ENCODE measurements around the gene TSPAN16. TPM values are rescaled to one million over a fixed set of nuclear protein-coding genes. Genes with fewer than 3 reads are reported as not detected.
A peak's percentile ranks its signal among the peaks of the same experiment; 100 is the strongest.

TSPAN16 gene
- total and polyA plus RNA-seq, 2 of the 13 experiments (the other 11 are each of a cell fraction or from before 2014, with no cell fraction given), result not detected

GRCh38 chr19:11356676-11357550 is 61.0 kb downstream of the TSPAN16 start:
- Histone ChIP-seq H3K9me3 (ENCODE audit: low read length) (no peaks in the 10 kb centered on the region), H3K27me3 (ENCODE audit: control insufficient read depth in 1 of 2, insufficient read depth in 2 of 2, low read length in 2 of 2) (no peaks in the 10 kb centered on the region), H3K27ac (ENCODE audit: extremely low read length, insufficient read depth, low read length) (no peak overlapping the region), H2AFZ (ENCODE audit: low read length) (no peak overlapping the region), H3K4me3 (replicated peaks in 1 of 3; ENCODE audit: insufficient read depth in 1 of 3, low read depth in 2 of 3, low read length in 3 of 3) (no peak overlapping the region), H3K4me1 (ENCODE audit: insufficient read depth, low read length) (peaks cover 10% of the 10 kb centered on the region), H4K20me1 (ENCODE audit: insufficient read depth, low read length) (no peaks in the 10 kb centered on the region), H3K36me3 (replicated peaks in 1 of 2; ENCODE audit: control insufficient read depth in 1 of 2, insufficient read depth in 2 of 2, low read length in 2 of 2) (no peaks in the 10 kb centered on the region), H3K4me2 (ENCODE audit: low read depth, low read length) (no peak overlapping the region), H3K9ac (ENCODE audit: insufficient read depth, low read depth, low read length) (no peak overlapping the region), H3K79me2 (ENCODE audit: insufficient read depth, low read length) (no peaks in the 10 kb centered on the region)
- in situ Hi-C loops (cut with HindIII; ENCODE audit: extremely low pct_ligation_motif_present, low pct_unique_long_range_greater_than_20kb), result no loop called here
- intact Hi-C loops (cut with micrococcal nuclease; ENCODE audit: unreplicated experiment), result no loop called here
- 92% methylated on average over 9 of the region's 11 CpGs for WGBS (ENCODE audit: low lambda C conversion rate)
- no peak for DNase-seq (ENCODE audit: low spot score)
- no peak for TF ChIP-seq ZBTB7B (CRISPR knock-in tag; IDR thresholded peaks at IDR 0.05)
- TF ChIP-seq ZNF629 (CRISPR knock-in tag; conservative IDR thresholded peaks at IDR 0.05), result peak; percentile 71
- no peak for TF ChIP-seq HNF4A (CRISPR knock-in tag; IDR thresholded peaks at IDR 0.05)
- no peak for TF ChIP-seq ZNF577 (CRISPR knock-in tag; IDR thresholded peaks at IDR 0.05; ENCODE audit: borderline replicate concordance, low read depth)
- TF ChIP-seq MTA1 (CRISPR knock-in tag; IDR thresholded peaks at IDR 0.05; ENCODE audit: borderline replicate concordance), result 0 out of 2 replicates have a peak, but pooled peaks have one; percentile 20
- 0 out of 2 replicates have a peak, but pooled peaks have one; percentile 29 for TF ChIP-seq HNRNPL (IDR thresholded peaks at IDR 0.05; ENCODE audit: low read depth, low read length)
- no peak for TF ChIP-seq U2AF2 (IDR thresholded peaks at IDR 0.05; ENCODE audit: low read depth, low read length)
- TF ChIP-seq ZNF891 (CRISPR knock-in tag; IDR thresholded peaks at IDR 0.05), result no peak
- no peak for TF ChIP-seq FOXO1 (CRISPR knock-in tag; IDR thresholded peaks at IDR 0.05)
- 0 out of 2 replicates have a peak, but pooled peaks have one; percentile 60 for TF ChIP-seq FOXO4 (CRISPR knock-in tag; conservative IDR thresholded peaks at IDR 0.05)
- no peak for TF ChIP-seq CBX2 (IDR thresholded peaks at IDR 0.05; ENCODE audit: low read depth, low read length)
- no peak for TF ChIP-seq CBX2 (CRISPR knock-in tag; IDR thresholded peaks at IDR 0.05; ENCODE audit: low read depth)
- no peak for TF ChIP-seq PCBP2 (optimal IDR thresholded peaks at IDR 0.05; ENCODE audit: low read depth, low read length, poor library complexity, severe bottlenecking)
- TF ChIP-seq NR3C1 (CRISPR knock-in tag; IDR thresholded peaks at IDR 0.05), result no peak
- no peak for TF ChIP-seq ZZZ3 (CRISPR knock-in tag; IDR thresholded peaks at IDR 0.05; ENCODE audit: borderline replicate concordance)
- no peak for TF ChIP-seq ZNF121 (CRISPR knock-in tag; IDR thresholded peaks at IDR 0.05)
- no peak for TF ChIP-seq ZGPAT (CRISPR knock-in tag; IDR thresholded peaks at IDR 0.05)
- TF ChIP-seq RFX5 (IDR thresholded peaks at IDR 0.05; ENCODE audit: low read depth, low read length), result no peak
- no peak for TF ChIP-seq ZNF362 (CRISPR knock-in tag; IDR thresholded peaks at IDR 0.05; ENCODE audit: borderline replicate concordance)
- TF ChIP-seq ZFP36L1 (CRISPR knock-in tag; IDR thresholded peaks at IDR 0.05), result no peak
- no peak for TF ChIP-seq ADNP (CRISPR knock-in tag; IDR thresholded peaks at IDR 0.05)
- POLR2A ChIA-PET, result interaction anchor here (1.5 kb wide), 1 partner anchor 18 kb away, joined by 4 read pairs; the partner anchor contains the start of gene SWSAP1
- CTCF ChIA-PET (ENCODE audit: low intra/inter-chr PET ratio, low total read pairs), result no interaction called here
- FAIRE-seq, result no peak
- no TSS peak for BruUV-seq (replicated peaks)
- ATAC-seq, result no peak
